Measurements from ENCODE around the gene MAL. TPM values are rescaled to one million over a fixed set of nuclear protein-coding genes. Genes with fewer than 3 reads are reported as not detected.

MAL gene
- total and polyA plus RNA-seq, 2 of the 13 experiments (the other 11 are each of a cell fraction or from before 2014, with no cell fraction given): not detected

DNA sequence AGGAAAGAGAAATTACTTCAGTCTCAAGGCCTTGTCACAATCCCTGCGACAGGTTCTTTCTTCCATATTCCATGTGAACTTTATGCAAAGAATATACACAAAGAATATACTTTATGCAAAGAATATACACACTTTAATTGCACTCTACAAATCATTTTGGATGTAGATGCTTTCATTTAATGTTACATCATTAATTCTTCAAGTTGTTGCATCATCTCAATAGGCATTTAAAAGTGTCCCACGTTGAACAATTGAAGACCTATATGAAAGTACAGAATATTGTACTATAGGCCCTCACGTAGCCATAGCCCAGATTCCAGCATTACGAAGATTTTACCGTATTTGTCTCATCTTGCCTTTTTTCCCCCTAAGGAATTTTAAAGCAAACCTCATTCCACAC is 33.1 kb upstream of the MAL start:
- Histone ChIP-seq H2AFZ (ENCODE audit: low read length) (no peak overlapping the region), H3K9ac (ENCODE audit: insufficient read depth, low read depth, low read length) (no peak overlapping the region), H3K4me3 (replicated peaks in 1 of 3; ENCODE audit: insufficient read depth in 1 of 3, low read depth in 2 of 3, low read length in 3 of 3) (no peak overlapping the region), H3K27ac (ENCODE audit: extremely low read length, insufficient read depth, low read length) (no peak overlapping the region), H3K27me3 (ENCODE audit: control insufficient read depth in 1 of 2, insufficient read depth in 2 of 2, low read length in 2 of 2) (peaks cover 16 to 70% of the 10 kb centered on the region in 2 experiments), H4K20me1 (ENCODE audit: insufficient read depth, low read length) (no peaks in the 10 kb centered on the region), H3K4me2 (ENCODE audit: low read depth, low read length) (no peak overlapping the region), H3K36me3 (replicated peaks in 1 of 2; ENCODE audit: control insufficient read depth in 1 of 2, insufficient read depth in 2 of 2, low read length in 2 of 2) (no peaks in the 10 kb centered on the region), H3K9me3 (ENCODE audit: low read length) (no peaks in the 10 kb centered on the region), H3K4me1 (ENCODE audit: insufficient read depth, low read length) (no peaks in the 10 kb centered on the region), H3K79me2 (ENCODE audit: insufficient read depth, low read length) (no peaks in the 10 kb centered on the region)
- CTCF ChIA-PET (ENCODE audit: low intra/inter-chr PET ratio, low total read pairs): no interaction called here
- 11% methylated on average over 5 of the region's 5 CpGs for WGBS (ENCODE audit: low lambda C conversion rate)
- intact Hi-C loops (cut with micrococcal nuclease; ENCODE audit: unreplicated experiment) (no loop called here), in situ Hi-C loops (cut with HindIII; ENCODE audit: extremely low pct_ligation_motif_present, low pct_unique_long_range_greater_than_20kb) (no loop called here)
- POLR2A ChIA-PET: no interaction called here
- ATAC-seq: no peak
- no TSS peak for BruUV-seq (replicated peaks)
- no peak for DNase-seq (ENCODE audit: low spot score)
- FAIRE-seq: no peak
- TF ChIP-seq HDAC1 (CRISPR knock-in tag; IDR thresholded peaks at IDR 0.05) (no peak), DDIT3 (CRISPR knock-in tag; IDR thresholded peaks at IDR 0.05) (no peak), ATF7 (IDR thresholded peaks at IDR 0.05) (peak; percentile 68), ATF7 (CRISPR knock-in tag; IDR thresholded peaks at IDR 0.05) (no peak), KDM6A (CRISPR knock-in tag; IDR thresholded peaks at IDR 0.05; ENCODE audit: low read depth) (no peak), ZNF331 (CRISPR knock-in tag; IDR thresholded peaks at IDR 0.05) (no peak), SETDB1 (CRISPR knock-in tag; IDR thresholded peaks at IDR 0.05; ENCODE audit: borderline replicate concordance) (no peak), PHB2 (IDR thresholded peaks at IDR 0.05; ENCODE audit: partially characterized antibody) (no peak), SNAI1 (CRISPR knock-in tag; IDR thresholded peaks at IDR 0.05; ENCODE audit: borderline replicate concordance) (no peak), MYNN (CRISPR knock-in tag; IDR thresholded peaks at IDR 0.05; ENCODE audit: low read depth) (no peak), PTBP1 (IDR thresholded peaks at IDR 0.05; ENCODE audit: low read depth, low read length, poor library complexity, severe bottlenecking) (no peak), CEBPB (IDR thresholded peaks at IDR 0.05; ENCODE audit: borderline replicate concordance, low read depth, low read length) (peak; percentile 59; the same call in 1 of the 2 replicates), ZNF225 (CRISPR knock-in tag; IDR thresholded peaks at IDR 0.05) (no peak), IRF2 (CRISPR knock-in tag; IDR thresholded peaks at IDR 0.05) (no peak)

Measured in HepG2 (cell line).